Measurements from ENCODE around the gene METTL9. TPM values are rescaled to one million over a fixed set of nuclear protein-coding genes. Genes with fewer than 3 reads are reported as not detected.
A peak's percentile ranks its signal among the peaks of the same experiment; 100 is the strongest.

METTL9 gene
- total and polyA plus RNA-seq, 9 of the 15 experiments (the other 6 are each of a cell fraction or from before 2014, with no cell fraction given): 12.2 to 107 (median 79.1) TPM

DNA sequence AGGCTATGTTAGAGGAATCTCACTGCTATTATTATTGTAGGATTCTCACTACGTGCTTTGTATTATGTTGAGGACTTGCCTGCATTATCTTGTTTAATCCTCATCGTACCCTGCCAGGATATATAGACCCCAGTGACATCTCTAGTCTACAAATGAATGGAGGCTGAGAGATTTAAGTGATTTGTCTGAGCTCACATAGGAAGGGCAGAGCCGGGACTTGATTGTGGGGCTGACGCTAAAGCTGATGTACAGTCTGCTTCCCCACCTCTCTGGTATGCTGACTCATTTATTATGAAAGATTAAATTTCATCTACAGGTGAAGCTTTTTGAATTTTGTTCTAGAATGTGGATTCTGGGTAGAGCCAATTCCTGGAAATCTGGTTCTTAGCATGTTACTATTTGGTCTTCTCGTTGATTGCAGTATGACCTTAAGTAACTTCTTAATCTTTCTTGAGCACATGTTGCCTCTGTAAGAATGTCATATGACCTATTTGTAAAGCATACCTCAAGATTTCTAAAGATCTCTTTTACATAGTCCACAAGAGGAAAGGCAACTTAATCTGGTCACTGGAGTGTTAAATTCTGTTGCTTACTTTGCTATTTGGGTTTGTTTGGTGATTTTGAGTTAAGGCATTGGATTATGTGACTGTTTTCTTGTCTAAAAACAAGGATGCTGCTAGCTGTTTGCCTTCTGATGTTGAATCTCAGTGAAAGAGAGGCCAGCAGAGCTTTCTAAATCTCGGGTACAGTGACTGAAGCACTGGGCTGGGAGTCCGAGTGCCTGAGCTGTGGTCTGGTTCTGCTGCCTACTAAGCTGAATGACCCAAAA, 12.4 kb downstream of the METTL9 start (continued):
- TF ChIP-seq ETS1 (conservative IDR thresholded peaks at IDR 0.05; ENCODE audit: control insufficient read depth, low read depth, low read length) (no peak), CCAR2 (IDR thresholded peaks at IDR 0.05; ENCODE audit: low read depth, low read length) (no peak), CBX2 (IDR thresholded peaks at IDR 0.05; ENCODE audit: insufficient read depth, low read length, poor library complexity, severe bottlenecking) (no peak), KDM1A (IDR thresholded peaks at IDR 0.05) (peak; percentile 100), ZNF175 (CRISPR knock-in tag; IDR thresholded peaks at IDR 0.05; ENCODE audit: low read depth) (no peak), THRAP3 (IDR thresholded peaks at IDR 0.05; ENCODE audit: borderline replicate concordance) (no peak), FOXO4 (CRISPR knock-in tag; IDR thresholded peaks at IDR 0.05) (no peak), CHD2 (IDR thresholded peaks at IDR 0.05; ENCODE audit: low read depth, low read length) (no peak), ZNF408 (CRISPR knock-in tag; IDR thresholded peaks at IDR 0.05; ENCODE audit: low read depth) (no peak), ZNF584 (CRISPR knock-in tag; IDR thresholded peaks at IDR 0.05; ENCODE audit: low read depth) (peak; percentile 66; the same call in 1 of the 2 replicates), COPS2 (conservative IDR thresholded peaks at IDR 0.05) (no peak), ZSCAN29 (IDR thresholded peaks at IDR 0.05) (no peak), ETV6 (IDR thresholded peaks at IDR 0.05; ENCODE audit: borderline replicate concordance in 1 of 2, low read depth in 2 of 2, low read length in 1 of 2) (no peak), ETV6 (CRISPR knock-in tag; IDR thresholded peaks at IDR 0.05; ENCODE audit: borderline replicate concordance) (no peak), IFI16 (CRISPR knock-in tag; IDR thresholded peaks at IDR 0.05) (no peak), TAF9B (IDR thresholded peaks at IDR 0.05; ENCODE audit: partially characterized antibody) (no peak), ZNF589 (CRISPR knock-in tag; IDR thresholded peaks at IDR 0.05; ENCODE audit: low read depth) (0 out of 2 replicates have a peak, but pooled peaks have one; percentile 50), NFIX (CRISPR knock-in tag; IDR thresholded peaks at IDR 0.05; ENCODE audit: low read depth) (no peak), ZNF780A (CRISPR knock-in tag; IDR thresholded peaks at IDR 0.05) (no peak), NR1H2 (CRISPR knock-in tag; IDR thresholded peaks at IDR 0.05) (0 out of 2 replicates have a peak, but pooled peaks have one; percentile 86), HMGN3 (IDR thresholded peaks at IDR 0.05; ENCODE audit: borderline replicate concordance, extremely low read depth, insufficient read length, low read depth, low read length) (no peak), LEF1 (IDR thresholded peaks at IDR 0.05) (peak; percentile 89), KLF1 (tag; IDR thresholded peaks at IDR 0.05) (no peak), SOX6 (IDR thresholded peaks at IDR 0.05) (peak; percentile 73)
- TF ChIP-seq, protein P1, sequence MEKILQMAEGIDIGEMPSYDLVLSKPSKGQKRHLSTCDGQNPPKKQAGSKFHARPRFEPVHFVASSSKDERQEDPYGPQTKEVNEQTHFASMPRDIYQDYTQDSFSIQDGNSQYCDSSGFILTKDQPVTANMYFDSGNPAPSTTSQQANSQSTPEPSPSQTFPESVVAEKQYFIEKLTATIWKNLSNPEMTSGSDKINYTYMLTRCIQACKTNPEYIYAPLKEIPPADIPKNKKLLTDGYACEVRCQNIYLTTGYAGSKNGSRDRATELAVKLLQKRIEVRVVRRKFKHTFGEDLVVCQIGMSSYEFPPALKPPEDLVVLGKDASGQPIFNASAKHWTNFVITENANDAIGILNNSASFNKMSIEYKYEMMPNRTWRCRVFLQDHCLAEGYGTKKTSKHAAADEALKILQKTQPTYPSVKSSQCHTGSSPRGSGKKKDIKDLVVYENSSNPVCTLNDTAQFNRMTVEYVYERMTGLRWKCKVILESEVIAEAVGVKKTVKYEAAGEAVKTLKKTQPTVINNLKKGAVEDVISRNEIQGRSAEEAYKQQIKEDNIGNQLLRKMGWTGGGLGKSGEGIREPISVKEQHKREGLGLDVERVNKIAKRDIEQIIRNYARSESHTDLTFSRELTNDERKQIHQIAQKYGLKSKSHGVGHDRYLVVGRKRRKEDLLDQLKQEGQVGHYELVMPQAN (IDR thresholded peaks at IDR 0.05; ENCODE audit: borderline replicate concordance): no peak

Measured in K562 (cell line).